Lower lobe of right lung (tissue), 2 donors: ENCODE measurements around the gene SS18L1. TPM values are rescaled to one million over a fixed set of nuclear protein-coding genes. Genes with fewer than 3 reads are reported as not detected.

Experiments used
- ATAC-seq, 2 donors: fragments of 200-7000 bp; cut with Tn5 transposase; one replicate each; pipeline ENCODE4 v1.9.1; 2020 to 2022; ENCODE audit warnings: mild to moderate bottlenecking in 2 of 2, moderate library complexity in 2 of 2
- DNase-seq: peaks from one replicate; pipeline ENCODE4 v3.0.0-alpha.2; 2020
- H3K27ac ChIP-seq: fragments of 200-600 bp; one replicate; pipeline ENCODE4 v1.8.0; 2022
- H3K27me3 ChIP-seq: fragments of 200-600 bp; one replicate; pipeline ENCODE4 v1.8.0; 2022; ENCODE audit warnings: low read depth
- H3K36me3 ChIP-seq: fragments of 200-600 bp; one replicate; pipeline ENCODE4 v1.8.0; 2022; ENCODE audit warnings: mild to moderate bottlenecking
- H3K4me1 ChIP-seq: fragments of 200-600 bp; one replicate; pipeline ENCODE4 v1.8.0; 2022
- H3K4me3 ChIP-seq: fragments of 200-600 bp; one replicate; pipeline ENCODE4 v1.8.0; 2022; ENCODE audit warnings: mild to moderate bottlenecking
- H3K9me3 ChIP-seq: fragments of 200-600 bp; one replicate; pipeline ENCODE4 v1.8.0; 2022
- intact Hi-C: fragments of 100-400 bp; cut with DNase I; formaldehyde crosslinking; loops from one replicate; pipeline ENCODE4 v1.11.0; 2022
- total RNA-seq: library from RNA; stranded (reverse); fragmentation: NEBNext Ultra II Directional; extraction: Animal tissue kit (Norgen Biotek cat#: 25700); gene quantifications from one replicate; pipeline ENCODE4 v1.2.1, GENCODE V29; 2021
- TF ChIP-seq, protein P1 (sequence below): fragments of 200-600 bp; IDR thresholded peaks from one replicate; pipeline ENCODE4 v1.8.0; 2022; ENCODE audit warnings: antibody characterized with exemption, mild to moderate bottlenecking
- donor health status: DM: no; HTN: yes; CAD: no; lungs with severe emphysema.

The SS18L1 gene
- total RNA-seq, 1 donor from 2014 or later = 17.8 TPM

GRCh38 chr20:62137092-62137384 lies 6.5 kb upstream of the SS18L1 start:
- no peak overlapping the region for H3K4me3 ChIP-seq
- peaks cover 89% of the 10 kb centered on the region for H3K36me3 ChIP-seq
- H3K27ac ChIP-seq = no peak overlapping the region
- TF ChIP-seq, protein P1, sequence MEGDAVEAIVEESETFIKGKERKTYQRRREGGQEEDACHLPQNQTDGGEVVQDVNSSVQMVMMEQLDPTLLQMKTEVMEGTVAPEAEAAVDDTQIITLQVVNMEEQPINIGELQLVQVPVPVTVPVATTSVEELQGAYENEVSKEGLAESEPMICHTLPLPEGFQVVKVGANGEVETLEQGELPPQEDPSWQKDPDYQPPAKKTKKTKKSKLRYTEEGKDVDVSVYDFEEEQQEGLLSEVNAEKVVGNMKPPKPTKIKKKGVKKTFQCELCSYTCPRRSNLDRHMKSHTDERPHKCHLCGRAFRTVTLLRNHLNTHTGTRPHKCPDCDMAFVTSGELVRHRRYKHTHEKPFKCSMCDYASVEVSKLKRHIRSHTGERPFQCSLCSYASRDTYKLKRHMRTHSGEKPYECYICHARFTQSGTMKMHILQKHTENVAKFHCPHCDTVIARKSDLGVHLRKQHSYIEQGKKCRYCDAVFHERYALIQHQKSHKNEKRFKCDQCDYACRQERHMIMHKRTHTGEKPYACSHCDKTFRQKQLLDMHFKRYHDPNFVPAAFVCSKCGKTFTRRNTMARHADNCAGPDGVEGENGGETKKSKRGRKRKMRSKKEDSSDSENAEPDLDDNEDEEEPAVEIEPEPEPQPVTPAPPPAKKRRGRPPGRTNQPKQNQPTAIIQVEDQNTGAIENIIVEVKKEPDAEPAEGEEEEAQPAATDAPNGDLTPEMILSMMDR = no peak
- DNase-seq (no peak), ATAC-seq (no peak)
- H3K4me1 ChIP-seq = peaks cover 54% of the 10 kb centered on the region
- intact Hi-C loops = no loop called here
- H3K27me3 ChIP-seq = no peaks in the 10 kb centered on the region
- H3K9me3 ChIP-seq = no peaks in the 10 kb centered on the region

DNA sequence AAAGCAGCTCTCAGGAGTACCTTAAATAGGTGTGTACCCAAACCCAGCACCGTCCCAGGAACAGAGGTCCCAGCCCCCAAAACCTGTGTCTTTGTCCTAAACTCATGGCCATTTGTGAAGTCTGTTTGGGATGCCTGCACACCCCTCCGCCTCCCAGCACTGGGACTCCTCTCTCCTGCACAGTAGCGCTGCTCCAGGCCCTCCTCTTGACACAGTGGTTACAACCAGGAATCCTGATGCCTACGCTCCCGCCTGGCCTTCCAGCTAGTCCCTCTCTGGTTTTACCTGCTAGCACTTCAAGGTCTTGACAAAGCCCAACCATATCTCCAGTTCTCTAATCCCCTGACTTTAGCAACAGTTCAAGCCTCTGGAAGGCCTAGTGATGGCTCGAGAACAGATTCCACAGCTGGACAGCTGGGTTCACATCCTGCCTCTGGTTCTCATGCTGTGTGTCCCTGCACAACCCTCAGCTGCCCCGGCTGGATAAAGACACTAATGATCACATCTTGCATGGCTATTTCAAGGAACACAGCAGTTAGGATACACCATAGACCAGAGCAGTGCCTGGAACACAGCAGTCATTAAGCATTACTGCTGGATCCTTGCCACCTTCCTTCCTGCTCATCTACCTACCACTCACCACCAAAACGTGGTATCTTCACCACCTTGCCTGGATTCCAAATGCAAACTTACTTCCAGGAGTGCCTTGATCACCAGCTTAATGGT lies 5.9 kb upstream of the SS18L1 start:
- no peak overlapping the region for H3K4me3 ChIP-seq
- H3K9me3 ChIP-seq = no peaks in the 10 kb centered on the region
- intact Hi-C loops = no loop called here
- TF ChIP-seq, protein P1 = no peak
- H3K27ac ChIP-seq = no peak overlapping the region
- peaks cover 49% of the 10 kb centered on the region for H3K4me1 ChIP-seq
- ATAC-seq (no peak), DNase-seq (no peak)
- H3K36me3 ChIP-seq = peaks cover 83% of the 10 kb centered on the region
- H3K27me3 ChIP-seq = no peaks in the 10 kb centered on the region

GRCh38 chr20:62138204-62138543 lies 5.4 kb upstream of the SS18L1 start:
- no peak overlapping the region for H3K27ac ChIP-seq
- peaks cover 78% of the 10 kb centered on the region for H3K36me3 ChIP-seq
- ATAC-seq (no peak), DNase-seq (no peak)
- no peaks in the 10 kb centered on the region for H3K9me3 ChIP-seq
- TF ChIP-seq, protein P1 = no peak
- H3K27me3 ChIP-seq = no peaks in the 10 kb centered on the region
- H3K4me3 ChIP-seq = no peak overlapping the region
- H3K4me1 ChIP-seq = peaks cover 44% of the 10 kb centered on the region
- intact Hi-C loops = no loop called here

- Histone ChIP-seq H3K36me3 (peaks cover 71% of the 10 kb centered on the region), H3K9me3 (no peaks in the 10 kb centered on the region), H3K27ac (no peak overlapping the region), H3K27me3 (no peaks in the 10 kb centered on the region), H3K4me3 (no peak overlapping the region), H3K4me1 (peaks cover 37% of the 10 kb centered on the region)
- DNase-seq = no peak
- TF ChIP-seq, protein P1 = no peak
- ATAC-seq = no peak
- intact Hi-C loops = no loop called here
Measured at GRCh38 chr20:62138912-62139311, 4.7 kb upstream of the SS18L1 start.

GRCh38 chr20:62139636-62140035 lies 3.9 kb upstream of the SS18L1 start:
- H3K36me3 ChIP-seq = peaks cover 63% of the 10 kb centered on the region
- DNase-seq = no peak
- intact Hi-C loops = no loop called here
- H3K4me1 ChIP-seq = peaks cover 32% of the 10 kb centered on the region
- TF ChIP-seq, protein P1 = no peak
- H3K9me3 ChIP-seq = no peaks in the 10 kb centered on the region
- no peak overlapping the region for H3K27ac ChIP-seq
- no peak for ATAC-seq
- H3K4me3 ChIP-seq = no peak overlapping the region
- no peaks in the 10 kb centered on the region for H3K27me3 ChIP-seq

- intact Hi-C loops = no loop called here
- Histone ChIP-seq H3K36me3 (peaks cover 50% of the 10 kb centered on the region), H3K27me3 (no peaks in the 10 kb centered on the region), H3K4me1 (peaks cover 33% of the 10 kb centered on the region), H3K4me3 (peak overlapping the region; percentile 87), H3K27ac (no peak overlapping the region), H3K9me3 (no peaks in the 10 kb centered on the region)
- DNase-seq = no peak
- TF ChIP-seq, protein P1 = no peak
- no peak for ATAC-seq
Measured at GRCh38 chr20:62141043-62141396, 2.5 kb upstream of the SS18L1 start.
